Right atrium auricular region (tissue), 2 donors: Measurements from ENCODE around the gene AMZ1. TPM values are rescaled to one million over a fixed set of nuclear protein-coding genes. Genes with fewer than 3 reads are reported as not detected.
"Not testable (repeated sequence)": the region's sequence is repeated elsewhere in the genome, so short reads cannot be mapped to it uniquely, and the experiment has no call there.

Source experiments
- DNase-seq: peaks from one replicate; pipeline ENCODE4 v3.0.0-alpha.2; 2019; ENCODE audit warnings: low spot score
- H3K27ac ChIP-seq, 2 donors: fragments of 200-600 bp; sonication (generic); 1 replicate in 1 of 2; 2 replicates in 1 of 2; pipeline ENCODE4 v1.5.1; 2016 to 2019
- H3K27me3 ChIP-seq, 2 donors: fragments of 200-600 bp; sonication (generic); one replicate each; pipeline versions ENCODE4 v1.5.1 to v1.6.0; 2017 to 2019
- H3K36me3 ChIP-seq: fragments of 200-600 bp; sonication (generic); one replicate; pipeline ENCODE4 v1.5.1; 2016
- H3K4me1 ChIP-seq, 2 donors: fragments of 200-600 bp; sonication (generic); one replicate each; pipeline versions ENCODE4 v1.5.1 to v1.6.0; 2017 to 2019
- H3K4me3 ChIP-seq, 2 donors: fragments of 200-600 bp; sonication (generic); 1 replicate in 1 of 2; 2 replicates in 1 of 2; pipeline ENCODE4 v1.5.1; 2017 to 2019; ENCODE audit warnings: mild to moderate bottlenecking in 1 of 2, moderate library complexity in 1 of 2
- H3K9me3 ChIP-seq, 2 donors: fragments of 200-600 bp; sonication (generic); one replicate each; pipeline ENCODE4 v1.5.1; 2019
- total RNA-seq, 2 donors: library from RNA; depleted of rRNA; stranded (reverse); fragments of >200 nt; gene quantifications; one replicate each; pipeline ENCODE4 v1.1.0, GENCODE V29; 2016
- TF ChIP-seq, protein P1 (sequence below), 2 donors: fragments of 200-600 bp; sonication (generic); IDR thresholded peaks; one replicate each; pipeline ENCODE4 v1.5.1; 2019; ENCODE audit warnings: antibody characterized with exemption in 2 of 2

The AMZ1 gene
- total RNA-seq, 2 donors from 2014 or later: 0.07 TPM; not detected in 1

DNA sequence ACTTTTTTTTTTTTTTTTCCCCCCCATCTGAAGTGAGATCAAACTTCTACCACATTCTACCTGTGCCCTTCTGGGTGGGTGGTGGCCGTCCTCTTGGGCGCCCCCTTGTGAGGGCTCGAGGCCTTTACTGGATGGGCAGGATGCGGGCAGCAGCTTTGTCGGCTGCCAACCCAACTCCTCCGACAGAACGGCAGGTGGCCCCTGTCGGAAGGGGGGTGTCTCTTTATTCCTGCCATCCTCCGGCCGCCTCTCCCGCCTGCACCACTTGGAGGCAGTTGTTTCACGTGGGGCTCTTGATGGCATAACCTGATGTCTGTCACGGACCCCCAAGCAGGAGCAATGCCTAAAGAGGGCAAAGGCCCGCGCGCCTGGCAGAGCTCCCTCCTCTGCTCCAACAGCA, 31.0 kb downstream of the AMZ1 start:
- no peaks in the 10 kb centered on the region for H3K9me3 ChIP-seq
- H3K4me1 ChIP-seq: peaks cover 0 to 45% of the 10 kb centered on the region in 2 donors
- no peak for DNase-seq
- TF ChIP-seq, protein P1, sequence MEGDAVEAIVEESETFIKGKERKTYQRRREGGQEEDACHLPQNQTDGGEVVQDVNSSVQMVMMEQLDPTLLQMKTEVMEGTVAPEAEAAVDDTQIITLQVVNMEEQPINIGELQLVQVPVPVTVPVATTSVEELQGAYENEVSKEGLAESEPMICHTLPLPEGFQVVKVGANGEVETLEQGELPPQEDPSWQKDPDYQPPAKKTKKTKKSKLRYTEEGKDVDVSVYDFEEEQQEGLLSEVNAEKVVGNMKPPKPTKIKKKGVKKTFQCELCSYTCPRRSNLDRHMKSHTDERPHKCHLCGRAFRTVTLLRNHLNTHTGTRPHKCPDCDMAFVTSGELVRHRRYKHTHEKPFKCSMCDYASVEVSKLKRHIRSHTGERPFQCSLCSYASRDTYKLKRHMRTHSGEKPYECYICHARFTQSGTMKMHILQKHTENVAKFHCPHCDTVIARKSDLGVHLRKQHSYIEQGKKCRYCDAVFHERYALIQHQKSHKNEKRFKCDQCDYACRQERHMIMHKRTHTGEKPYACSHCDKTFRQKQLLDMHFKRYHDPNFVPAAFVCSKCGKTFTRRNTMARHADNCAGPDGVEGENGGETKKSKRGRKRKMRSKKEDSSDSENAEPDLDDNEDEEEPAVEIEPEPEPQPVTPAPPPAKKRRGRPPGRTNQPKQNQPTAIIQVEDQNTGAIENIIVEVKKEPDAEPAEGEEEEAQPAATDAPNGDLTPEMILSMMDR (IDR thresholded peaks at IDR 0.05): peak; percentile 22 to 63
- no peaks in the 10 kb centered on the region for H3K27me3 ChIP-seq
- H3K27ac ChIP-seq: no peak overlapping the region
- H3K4me3 ChIP-seq: no peak overlapping the region
- peaks cover 27% of the 10 kb centered on the region for H3K36me3 ChIP-seq

DNA sequence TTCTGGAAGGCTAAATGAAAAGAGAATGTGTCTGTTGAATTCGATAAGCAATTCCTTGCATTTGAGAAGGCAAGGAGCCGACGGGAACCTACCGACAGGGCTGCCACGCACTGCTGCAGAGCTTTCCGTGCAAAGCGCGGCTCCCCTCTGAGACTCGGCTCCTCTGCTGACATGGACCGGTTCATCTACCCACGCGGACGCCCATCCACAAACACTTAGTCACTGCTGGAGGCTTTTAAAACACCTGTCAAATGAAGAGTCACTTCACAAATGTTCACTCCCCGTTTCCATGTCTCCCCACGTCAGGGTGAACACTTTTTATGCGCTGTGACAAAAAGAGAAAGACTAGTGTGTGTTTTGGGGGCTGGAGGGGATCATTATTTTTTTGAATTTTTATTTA, 32.0 kb downstream of the AMZ1 start:
- Histone ChIP-seq H3K4me1 (peaks cover 0 to 37% of the 10 kb centered on the region in 2 donors), H3K4me3 (no peak overlapping the region), H3K36me3 (peaks cover 31% of the 10 kb centered on the region), H3K27ac (no peak overlapping the region), H3K27me3 (no peaks in the 10 kb centered on the region), H3K9me3 (no peaks in the 10 kb centered on the region)
- no peak for DNase-seq
- TF ChIP-seq, protein P1 (IDR thresholded peaks at IDR 0.05): no peak

DNA sequence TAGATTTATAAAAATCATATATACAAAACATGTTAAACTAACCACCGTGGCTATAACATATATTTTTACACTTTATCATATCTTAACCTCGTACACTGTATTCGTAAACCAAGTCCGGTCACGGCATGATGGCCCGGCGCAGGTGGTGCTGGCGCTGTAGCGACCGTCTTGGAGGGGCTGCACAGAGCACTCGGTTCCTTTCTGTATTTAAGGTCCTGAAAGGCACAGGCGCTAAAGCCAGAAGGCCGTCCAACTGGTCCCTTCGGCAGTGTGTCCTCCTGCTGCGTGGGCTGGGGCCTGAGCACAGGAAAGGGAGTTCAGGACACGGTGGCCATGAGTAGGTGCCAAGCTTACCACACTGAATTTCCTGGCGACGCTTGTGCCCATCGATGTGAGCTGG, 33.8 kb downstream of the AMZ1 start:
- H3K4me1 ChIP-seq: peaks cover 0 to 19% of the 10 kb centered on the region in 2 donors
- TF ChIP-seq, protein P1 (IDR thresholded peaks at IDR 0.05): no peak
- DNase-seq: no peak
- no peak overlapping the region for H3K27ac ChIP-seq
- H3K27me3 ChIP-seq: no peaks in the 10 kb centered on the region
- peaks cover 43% of the 10 kb centered on the region for H3K36me3 ChIP-seq
- H3K9me3 ChIP-seq: no peaks in the 10 kb centered on the region
- no peak overlapping the region for H3K4me3 ChIP-seq

DNA sequence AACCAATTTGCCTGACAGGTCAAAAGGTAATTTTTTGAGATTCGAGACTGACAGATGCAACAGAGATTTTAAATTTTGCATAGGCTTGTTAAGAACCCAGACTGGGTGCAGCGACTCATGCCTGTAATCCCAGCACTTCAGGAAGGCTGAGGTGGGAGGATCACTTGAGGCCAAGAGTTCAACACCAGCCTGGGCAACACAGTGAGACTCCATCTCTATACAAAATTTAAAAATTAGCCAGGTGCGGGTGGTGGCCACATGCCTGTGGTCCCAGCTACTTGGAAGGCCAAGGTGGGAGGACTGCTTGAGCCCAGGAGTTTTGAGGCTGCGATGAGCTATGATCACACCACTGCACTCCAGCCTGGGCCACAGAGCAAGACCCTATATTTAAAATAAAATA, 34.6 kb downstream of the AMZ1 start:
- Histone ChIP-seq H3K27ac (no peak overlapping the region), H3K4me3 (no peak overlapping the region), H3K4me1 (peaks cover 0 to 12% of the 10 kb centered on the region in 2 donors), H3K9me3 (no peaks in the 10 kb centered on the region), H3K27me3 (no peaks in the 10 kb centered on the region), H3K36me3 (peaks cover 44% of the 10 kb centered on the region)
- no peak for DNase-seq
- TF ChIP-seq, protein P1 (IDR thresholded peaks at IDR 0.05): no peak

DNA sequence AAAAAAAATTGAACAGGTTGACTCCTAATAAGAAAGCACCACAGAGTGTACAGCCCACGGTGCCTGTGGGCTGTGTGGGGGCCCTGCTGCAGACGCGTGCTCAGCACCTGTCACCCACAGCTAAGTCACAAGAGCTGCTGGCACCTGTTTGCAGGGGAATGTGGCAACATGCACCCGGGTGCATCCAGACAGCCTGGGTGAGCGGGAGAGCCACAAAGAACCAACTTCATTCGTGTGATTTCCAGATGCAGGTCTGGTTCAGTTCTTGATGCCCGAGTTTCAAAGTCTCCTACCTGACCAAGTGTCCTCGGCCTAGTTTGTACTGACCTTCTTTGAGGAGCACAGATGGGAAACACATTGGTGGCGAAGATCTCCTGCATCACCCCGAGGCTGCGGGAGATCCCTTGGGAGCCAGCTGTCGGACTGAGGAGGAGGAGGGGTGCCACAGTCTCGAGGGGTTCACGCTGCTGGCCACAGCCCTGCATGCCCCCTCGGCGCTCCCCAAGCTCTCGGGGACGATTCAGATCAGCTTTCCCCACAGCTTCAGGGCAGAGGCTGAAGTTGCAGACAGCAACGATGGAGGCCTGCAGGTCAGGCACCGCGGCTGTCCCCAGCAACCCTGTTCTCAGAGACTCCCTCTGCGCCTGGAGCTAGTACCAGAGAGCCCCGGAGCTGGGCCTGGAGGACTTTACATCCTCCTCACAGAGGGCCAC, 35.3 kb downstream of the AMZ1 start:
- peaks cover 0 to 7% of the 10 kb centered on the region in 2 donors for H3K4me1 ChIP-seq
- no peak for DNase-seq
- H3K27me3 ChIP-seq: no peaks in the 10 kb centered on the region
- H3K9me3 ChIP-seq: no peaks in the 10 kb centered on the region
- H3K36me3 ChIP-seq: peaks cover 44% of the 10 kb centered on the region
- H3K27ac ChIP-seq: no peak overlapping the region
- no peak overlapping the region for H3K4me3 ChIP-seq
- TF ChIP-seq, protein P1 (IDR thresholded peaks at IDR 0.05): no peak

DNA sequence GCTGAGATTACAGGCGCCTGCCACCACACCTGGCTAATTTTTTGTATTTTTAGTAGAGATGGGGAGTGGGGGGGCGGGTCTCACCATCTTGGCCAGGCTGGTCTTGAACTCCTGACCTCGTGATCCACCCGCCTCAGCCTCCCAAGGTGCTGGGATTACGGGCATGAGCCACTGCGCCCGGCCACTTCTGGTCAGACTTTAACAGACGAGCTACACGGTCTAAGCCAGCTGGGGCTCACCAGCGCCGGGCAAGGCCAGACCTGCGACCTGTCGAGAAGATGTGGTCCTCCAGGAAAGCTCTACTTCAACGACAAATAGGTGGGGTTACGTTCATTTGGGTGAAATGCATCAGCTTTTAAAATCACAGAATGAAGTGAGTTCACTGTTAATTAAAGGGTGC, 36.0 kb downstream of the AMZ1 start:
- peaks cover 44% of the 10 kb centered on the region for H3K36me3 ChIP-seq
- H3K27ac ChIP-seq, H3K4me3 ChIP-seq, H3K4me1 ChIP-seq, DNase-seq, H3K9me3 ChIP-seq, H3K27me3 ChIP-seq: not testable (repeated sequence)
